Progenitor cell of endocrine pancreas (in vitro differentiated cells): ENCODE results near the gene GMPR2. TPM values are rescaled to one million over a fixed set of nuclear protein-coding genes. Genes with fewer than 3 reads are reported as not detected.
A peak's percentile ranks its signal among the peaks of the same experiment; 100 is the strongest.
"Not testable (repeated sequence)": the region's sequence is repeated elsewhere in the genome, so short reads cannot be mapped to it uniquely, and the experiment has no call there.

Experiments
- DNase-seq: peaks from one replicate; pipeline ENCODE4 v3.0.0; 2021; ENCODE audit warnings: low spot score; ENCODE audit not compliant: unreplicated experiment
- H3K27ac Mint-ChIP-seq: 2 replicates; pipeline ENCODE4 v1.8.0; 2021; ENCODE audit warnings: mild to moderate bottlenecking, moderate library complexity, mixed read lengths
- H3K27me3 Mint-ChIP-seq: 2 replicates; pipeline ENCODE4 v1.8.0; 2021; ENCODE audit warnings: mixed read lengths
- H3K36me3 Mint-ChIP-seq: 2 replicates; pipeline ENCODE4 v1.8.0; 2022; ENCODE audit warnings: mixed read lengths; ENCODE audit not compliant: insufficient read depth
- H3K4me1 Mint-ChIP-seq: 2 replicates; pipeline ENCODE4 v1.8.0; 2021; ENCODE audit warnings: low read depth, mixed read lengths
- H3K4me3 Mint-ChIP-seq: 2 replicates; pipeline ENCODE4 v1.8.0; 2021; ENCODE audit warnings: low read depth, mild to moderate bottlenecking, moderate library complexity, mixed read lengths
- H3K9me3 Mint-ChIP-seq: 2 replicates; pipeline ENCODE4 v1.8.0; 2021; ENCODE audit warnings: low read depth, mixed read lengths
- total RNA-seq: library from RNA; stranded (reverse); gene quantifications from 2 replicates; pipeline ENCODE4 v1.2.1, GENCODE V29; 2021
- TF ChIP-seq, protein P1 (sequence below): fragments of 200-600 bp; sonication (generic); IDR thresholded peaks from one replicate; pipeline ENCODE4 v1.5.0; 2021; ENCODE audit warnings: antibody characterized with exemption, mild to moderate bottlenecking; ENCODE audit not compliant: unreplicated experiment

GMPR2 gene
- total RNA-seq, 1 donor from 2014 or later = 73.6 TPM

DNA sequence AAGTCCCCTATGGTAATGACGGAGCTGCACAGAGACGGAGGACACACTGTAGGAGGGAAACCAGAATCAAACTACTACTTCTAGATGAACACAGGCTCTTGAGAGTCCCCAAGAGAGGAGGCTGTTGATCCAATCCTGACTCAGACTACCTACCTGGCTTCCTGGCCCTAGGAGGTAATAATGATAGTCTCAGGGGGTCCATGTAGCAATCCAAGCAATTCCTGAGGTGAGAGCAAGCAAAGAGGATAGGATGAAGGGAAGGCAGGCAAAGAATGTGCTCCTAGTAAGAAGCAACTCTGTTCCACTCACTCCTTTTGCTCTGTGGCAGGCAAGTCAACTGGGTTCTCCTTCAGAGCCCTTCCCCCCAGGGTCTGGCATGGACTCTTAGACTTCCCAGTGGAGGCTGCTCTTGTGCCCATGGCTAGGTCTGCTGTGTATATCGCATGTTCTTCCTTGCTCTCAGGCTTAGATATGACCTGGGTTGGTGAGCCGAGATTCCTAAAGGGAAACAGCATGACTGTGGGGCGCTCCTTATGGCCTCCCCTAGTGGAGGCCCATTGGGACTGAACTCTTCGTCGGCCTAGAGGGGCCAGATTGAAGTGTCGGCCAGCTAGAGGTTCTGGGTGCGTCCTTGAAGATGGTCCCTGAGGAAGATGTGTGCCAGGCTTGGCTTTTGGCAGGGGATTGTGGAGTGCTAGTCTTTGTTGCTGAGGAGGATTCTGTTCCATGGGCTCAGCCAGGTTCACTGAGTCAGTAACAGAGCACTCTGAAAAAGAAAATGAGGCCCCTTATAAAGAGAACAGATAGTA lies 7.6 kb downstream of the GMPR2 start:
- TF ChIP-seq, protein P1, sequence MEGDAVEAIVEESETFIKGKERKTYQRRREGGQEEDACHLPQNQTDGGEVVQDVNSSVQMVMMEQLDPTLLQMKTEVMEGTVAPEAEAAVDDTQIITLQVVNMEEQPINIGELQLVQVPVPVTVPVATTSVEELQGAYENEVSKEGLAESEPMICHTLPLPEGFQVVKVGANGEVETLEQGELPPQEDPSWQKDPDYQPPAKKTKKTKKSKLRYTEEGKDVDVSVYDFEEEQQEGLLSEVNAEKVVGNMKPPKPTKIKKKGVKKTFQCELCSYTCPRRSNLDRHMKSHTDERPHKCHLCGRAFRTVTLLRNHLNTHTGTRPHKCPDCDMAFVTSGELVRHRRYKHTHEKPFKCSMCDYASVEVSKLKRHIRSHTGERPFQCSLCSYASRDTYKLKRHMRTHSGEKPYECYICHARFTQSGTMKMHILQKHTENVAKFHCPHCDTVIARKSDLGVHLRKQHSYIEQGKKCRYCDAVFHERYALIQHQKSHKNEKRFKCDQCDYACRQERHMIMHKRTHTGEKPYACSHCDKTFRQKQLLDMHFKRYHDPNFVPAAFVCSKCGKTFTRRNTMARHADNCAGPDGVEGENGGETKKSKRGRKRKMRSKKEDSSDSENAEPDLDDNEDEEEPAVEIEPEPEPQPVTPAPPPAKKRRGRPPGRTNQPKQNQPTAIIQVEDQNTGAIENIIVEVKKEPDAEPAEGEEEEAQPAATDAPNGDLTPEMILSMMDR = no peak
- DNase-seq = no peak
- Mint-ChIP-seq H3K9me3 (no peaks in the 10 kb centered on the region), H3K36me3 (peaks cover 24% of the 10 kb centered on the region), H3K4me1 (peaks cover 11% of the 10 kb centered on the region), H3K27ac (no peak overlapping the region), H3K27me3 (no peaks in the 10 kb centered on the region), H3K4me3 (peak overlapping the region; percentile 97)

DNA sequence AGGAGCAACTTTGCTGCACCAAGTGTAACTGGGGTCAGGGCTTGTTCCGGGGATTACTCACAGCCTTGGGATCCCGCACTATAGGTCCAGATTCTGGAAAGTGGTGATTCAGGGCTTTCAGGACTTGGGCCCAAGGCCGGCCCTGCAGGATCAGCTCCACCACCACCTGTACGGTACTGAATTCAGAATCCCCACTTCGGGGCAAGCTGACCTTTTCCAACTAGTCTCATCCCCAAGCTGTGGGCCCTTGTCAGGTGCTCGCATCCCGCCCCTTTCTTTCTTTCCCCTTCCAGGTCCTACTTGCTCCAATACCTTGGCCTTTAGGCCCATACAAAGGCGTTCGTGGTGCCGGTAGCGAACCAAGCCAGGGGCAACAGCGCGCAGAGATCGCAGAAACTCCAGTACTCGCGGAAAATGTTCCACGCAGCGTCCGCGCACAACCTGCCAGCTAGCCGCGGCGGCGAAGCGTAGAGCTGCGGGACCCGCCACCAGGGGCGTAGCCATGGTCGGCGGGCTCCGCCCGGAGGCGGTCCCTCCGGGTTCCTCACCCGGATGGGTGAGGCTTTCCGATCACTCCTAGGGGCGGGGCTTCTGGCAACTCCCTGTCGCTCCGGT lies 9.2 kb downstream of the GMPR2 start:
- TF ChIP-seq, protein P1 = peak; percentile 64
- H3K27ac Mint-ChIP-seq = peak overlapping the region; percentile 99
- DNase-seq = peak; percentile 76

DNA sequence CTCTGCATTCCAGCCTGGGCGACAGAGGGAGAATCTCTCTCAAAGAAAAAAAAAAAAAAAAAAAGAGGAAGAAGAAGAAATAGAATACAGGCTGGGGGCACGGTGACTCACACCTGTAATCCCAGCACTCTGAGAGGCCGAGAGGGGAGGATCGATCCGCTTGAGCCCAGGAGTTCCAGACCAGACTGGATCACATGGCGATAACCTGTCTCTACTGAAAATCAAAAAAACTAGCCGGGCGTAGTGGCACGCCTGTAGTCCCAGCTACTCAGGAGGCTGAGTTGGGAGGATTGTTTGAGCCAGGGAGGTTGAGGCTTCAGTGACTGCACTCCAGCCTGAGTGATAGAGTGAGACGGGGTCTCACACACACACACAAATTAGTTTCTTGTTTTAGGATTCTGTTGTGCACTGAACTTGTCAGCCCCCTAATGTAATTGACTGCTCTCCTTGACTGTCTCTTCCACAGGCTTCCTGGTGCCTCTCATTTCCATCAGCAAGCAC lies 10.7 kb downstream of the GMPR2 start:
- DNase-seq = no peak
- Mint-ChIP-seq H3K9me3 (no peaks in the 10 kb centered on the region), H3K4me3 (peak overlapping the region; percentile 97), H3K27ac (peak overlapping the region; percentile 99), H3K27me3 (no peaks in the 10 kb centered on the region), H3K36me3 (peaks cover 4% of the 10 kb centered on the region), H3K4me1 (peaks cover 11% of the 10 kb centered on the region)
- TF ChIP-seq, protein P1 = no peak

More for the DNA sequence above, 9.2 kb downstream of the GMPR2 start:
- Mint-ChIP-seq H3K27me3 (no peaks in the 10 kb centered on the region), H3K36me3 (peaks cover 18% of the 10 kb centered on the region), H3K4me3 (peak overlapping the region; percentile 97), H3K4me1 (peaks cover 11% of the 10 kb centered on the region), H3K9me3 (no peaks in the 10 kb centered on the region)

DNA sequence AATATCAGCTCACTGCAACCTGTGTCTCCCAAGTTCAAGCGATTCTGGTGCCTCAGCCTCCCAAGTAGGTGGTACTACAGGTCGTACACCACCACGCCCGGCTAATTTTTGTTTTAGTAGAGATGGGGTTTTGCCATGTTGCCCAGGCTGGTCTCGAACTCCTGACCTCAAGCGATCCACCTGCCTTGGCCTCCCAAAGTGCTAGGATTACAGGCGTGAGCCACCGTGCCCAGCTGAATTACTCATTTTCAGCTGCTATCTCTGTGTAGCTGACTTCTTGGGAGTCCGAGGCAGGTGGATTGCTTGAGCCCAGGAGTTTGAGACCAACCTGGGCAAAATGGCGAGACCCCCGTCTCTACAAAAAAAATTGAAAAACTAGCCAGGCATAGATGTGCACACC lies 12.6 kb downstream of the GMPR2 start:
- not testable (repeated sequence) for DNase-seq, H3K4me3 Mint-ChIP-seq, H3K4me1 Mint-ChIP-seq, H3K9me3 Mint-ChIP-seq, H3K27ac Mint-ChIP-seq, H3K27me3 Mint-ChIP-seq, H3K36me3 Mint-ChIP-seq

DNA sequence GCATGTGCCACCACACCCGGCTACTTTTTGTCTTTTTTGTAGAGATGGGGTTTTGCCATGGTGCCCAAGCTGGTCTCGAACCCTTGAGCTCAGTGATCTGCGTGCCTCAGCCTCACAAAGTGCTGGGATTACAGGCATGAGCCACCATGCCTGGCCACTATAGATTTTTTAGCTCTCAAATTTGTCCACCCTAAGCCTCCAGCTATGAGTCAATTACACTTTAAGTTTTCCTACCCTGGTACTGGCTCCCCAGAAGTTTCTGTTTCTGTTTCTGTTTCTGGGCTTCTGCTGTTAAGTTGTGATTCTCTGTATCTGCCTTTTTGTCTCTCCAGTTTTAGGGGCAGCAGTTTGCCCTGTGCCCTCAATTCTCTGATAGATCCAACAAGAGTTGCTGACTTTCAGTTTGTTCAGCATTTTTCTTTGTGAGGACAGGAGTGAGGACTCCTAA lies 14.1 kb downstream of the GMPR2 start:
- Mint-ChIP-seq H3K4me3 (no peak overlapping the region), H3K9me3 (no peaks in the 10 kb centered on the region), H3K4me1 (peaks cover 9% of the 10 kb centered on the region), H3K27ac (no peak overlapping the region), H3K36me3 (no peaks in the 10 kb centered on the region), H3K27me3 (no peaks in the 10 kb centered on the region)
- DNase-seq = no peak
- TF ChIP-seq, protein P1 = no peak
